ENCODE measurements around the gene PALS2. TPM values are rescaled to one million over a fixed set of nuclear protein-coding genes. Genes with fewer than 3 reads are reported as not detected.

Gene PALS2
- total and polyA plus RNA-seq, 2 of the 13 experiments (the other 11 are each of a cell fraction or from before 2014, with no cell fraction given) = 3.1 to 21.9 TPM

GRCh38 chr7:24573554-24574338 lies 494 bp downstream of the PALS2 start (continued):
- TF ChIP-seq ETS1 (CRISPR knock-in tag; IDR thresholded peaks at IDR 0.05) (no peak), ZNF569 (CRISPR knock-in tag; IDR thresholded peaks at IDR 0.05; ENCODE audit: borderline replicate concordance) (no peak), ZNF484 (CRISPR knock-in tag; IDR thresholded peaks at IDR 0.05; ENCODE audit: borderline replicate concordance, low read depth) (no peak), SMARCC2 (IDR thresholded peaks at IDR 0.05) (no peak), NCOA2 (CRISPR knock-in tag; IDR thresholded peaks at IDR 0.05) (no peak), TARDBP (CRISPR knock-in tag; IDR thresholded peaks at IDR 0.05) (no peak), GLMP (CRISPR knock-in tag; IDR thresholded peaks at IDR 0.05; ENCODE audit: borderline replicate concordance) (no peak), CHD4 (IDR thresholded peaks at IDR 0.05; ENCODE audit: borderline replicate concordance, low read length) (no peak), ZNF784 (CRISPR knock-in tag; IDR thresholded peaks at IDR 0.05; ENCODE audit: borderline replicate concordance) (no peak), SATB2 (CRISPR knock-in tag; IDR thresholded peaks at IDR 0.05) (no peak), PAXIP1 (CRISPR knock-in tag; conservative IDR thresholded peaks at IDR 0.05) (no peak), NRL (CRISPR knock-in tag; IDR thresholded peaks at IDR 0.05; ENCODE audit: borderline replicate concordance) (no peak), SRSF1 (optimal IDR thresholded peaks at IDR 0.05; ENCODE audit: low read depth, low read length) (no peak), THAP9 (CRISPR knock-in tag; IDR thresholded peaks at IDR 0.05; ENCODE audit: borderline replicate concordance) (no peak), HIC2 (CRISPR knock-in tag; IDR thresholded peaks at IDR 0.05; ENCODE audit: low read depth) (no peak)
